ENCODE results near the gene PNMT.

PNMT gene

DNA sequence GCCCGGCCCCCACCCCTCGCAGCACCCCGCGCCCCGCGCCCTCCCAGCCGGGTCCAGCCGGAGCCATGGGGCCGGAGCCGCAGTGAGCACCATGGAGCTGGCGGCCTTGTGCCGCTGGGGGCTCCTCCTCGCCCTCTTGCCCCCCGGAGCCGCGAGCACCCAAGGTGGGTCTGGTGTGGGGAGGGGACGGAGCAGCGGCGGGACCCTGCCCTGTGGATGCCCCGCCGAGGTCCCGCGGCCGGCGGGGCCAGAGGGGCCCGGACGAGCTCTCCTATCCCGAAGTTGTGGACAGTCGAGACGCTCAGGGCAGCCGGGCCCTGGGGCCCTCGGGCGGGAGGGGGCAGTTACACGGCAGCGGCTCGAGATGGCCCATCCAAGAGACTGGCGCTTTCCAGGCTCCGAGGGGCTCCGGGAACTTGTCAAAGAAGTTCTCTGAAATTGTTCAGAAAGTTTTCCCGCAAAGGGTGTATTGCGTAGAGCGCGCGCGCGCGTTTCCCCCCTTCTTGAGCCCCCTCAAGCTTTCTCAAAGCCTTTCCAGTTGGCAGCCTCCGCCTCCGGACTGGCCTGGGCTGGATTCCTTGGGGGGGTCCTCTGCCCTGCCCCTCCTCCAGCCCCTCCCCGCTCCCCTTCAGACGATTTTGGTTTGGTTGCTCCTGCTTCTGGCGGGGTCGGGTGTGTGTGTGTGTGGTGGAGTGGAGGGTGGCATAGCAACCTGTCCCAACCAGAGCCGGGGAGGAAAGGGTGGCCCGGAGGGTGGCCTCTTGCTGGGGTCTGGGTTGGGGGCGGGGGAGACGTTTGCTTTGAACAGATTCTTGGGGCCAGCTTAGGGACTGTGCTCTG, 32.1 kb downstream of the PNMT start:
- H3K36me3 ChIP-seq (ENCODE audit: control insufficient read depth, insufficient read depth, low read length), result no peaks in the 10 kb centered on the region

GRCh38 chr17:39701012-39701783, 32.9 kb downstream of the PNMT start:
- H3K4ac ChIP-seq (ENCODE audit: low read depth, low read length), result no peak overlapping the region

More for the DNA sequence above, 32.1 kb downstream of the PNMT start:
- Histone ChIP-seq H3K4me1 (ENCODE audit: control insufficient read depth, low read depth, low read length) (peaks cover 18% of the 10 kb centered on the region), H3K56ac (ENCODE audit: low read length) (peak overlapping the region; percentile 90), H3K4ac (ENCODE audit: low read depth, low read length) (peak overlapping the region; percentile 93), H3K79me1 (ENCODE audit: low read length) (peaks cover 7% of the 10 kb centered on the region), H3K9ac (ENCODE audit: low read length) (peak overlapping the region; percentile 85), H3K79me2 (ENCODE audit: control insufficient read depth, insufficient read depth, low read length) (peaks cover 47% of the 10 kb centered on the region), H2BK15ac (replicated peaks; ENCODE audit: low read depth) (no peak overlapping the region), H3K4me3 (ENCODE audit: low read length) (peak overlapping the region; percentile 70), H4K8ac (ENCODE audit: low read depth, low read length) (peak overlapping the region; percentile 70), H4K5ac (ENCODE audit: low read length) (no peak overlapping the region), H2AK5ac (ENCODE audit: low read length) (no peak overlapping the region), H3K23ac (ENCODE audit: low read length) (no peak overlapping the region), H3K4me2 (ENCODE audit: low read length) (peak overlapping the region; percentile 84), H3K27ac (ENCODE audit: low read depth, low read length) (peak overlapping the region; percentile 16), H2BK120ac (ENCODE audit: low read depth, low read length) (no peak overlapping the region), H2BK5ac (ENCODE audit: low read length) (peak overlapping the region; percentile 64), H3K27me3 (ENCODE audit: insufficient read depth, low read length, poor library complexity) (no peaks in the 10 kb centered on the region), H3K18ac (ENCODE audit: low read length) (peak overlapping the region; percentile 63)
- DNase-seq, result peak; percentile 65
- WGBS (ENCODE audit: extremely low coverage, insufficient coverage, low lambda C conversion rate), result no CpG with 5 or more reads among the region's 57 CpGs

DNA sequence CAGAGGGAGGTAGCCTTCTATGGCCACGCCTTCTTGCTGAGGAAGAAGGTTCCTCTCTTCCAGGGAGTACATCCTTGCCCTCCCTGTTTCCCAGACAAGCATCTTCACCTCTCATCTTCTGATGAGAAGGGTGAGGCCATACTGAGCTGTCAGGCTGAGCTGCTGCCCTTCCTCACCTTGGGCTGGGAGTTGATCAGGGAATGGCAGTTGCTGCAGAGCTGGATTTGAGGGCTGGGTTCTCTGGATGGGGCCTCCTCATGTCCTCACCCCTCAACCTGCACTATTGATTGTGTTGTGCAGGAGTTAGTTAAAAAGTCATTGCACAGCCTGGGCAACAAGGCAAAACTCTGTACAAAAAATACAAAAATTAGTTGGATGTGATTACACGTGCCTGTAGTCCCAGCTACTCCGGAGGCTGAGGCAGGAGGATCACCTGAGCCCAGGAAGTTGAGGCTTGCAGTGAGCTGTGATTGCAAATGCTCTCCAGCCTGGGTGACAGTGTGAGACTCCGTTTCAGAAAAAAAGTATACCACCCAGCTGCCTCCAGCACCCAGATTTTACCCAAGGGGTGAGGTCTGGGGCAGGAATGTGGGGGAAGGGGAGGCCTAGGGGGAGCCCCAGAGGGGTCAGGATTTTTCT, 33.6 kb downstream of the PNMT start:
- no peaks in the 10 kb centered on the region for H3K36me3 ChIP-seq (ENCODE audit: control insufficient read depth, insufficient read depth, low read length)
- peaks cover 12% of the 10 kb centered on the region for H3K4me1 ChIP-seq (ENCODE audit: control insufficient read depth, low read depth, low read length)
- no peak overlapping the region for H3K4me3 ChIP-seq (ENCODE audit: low read length)
- no peak overlapping the region for H3K27ac ChIP-seq (ENCODE audit: low read depth, low read length)
- no peak overlapping the region for H2AK5ac ChIP-seq (ENCODE audit: low read length)
- H3K4me2 ChIP-seq (ENCODE audit: low read length), result peak overlapping the region; percentile 84
- no peak overlapping the region for H4K8ac ChIP-seq (ENCODE audit: low read depth, low read length)
- no peak overlapping the region for H4K5ac ChIP-seq (ENCODE audit: low read length)
- peak overlapping the region; percentile 85 for H3K9ac ChIP-seq (ENCODE audit: low read length)
- no peak overlapping the region for H2BK120ac ChIP-seq (ENCODE audit: low read depth, low read length)
- H3K79me1 ChIP-seq (ENCODE audit: low read length), result peaks cover 11% of the 10 kb centered on the region
- no peak overlapping the region for H3K23ac ChIP-seq (ENCODE audit: low read length)
- no peak overlapping the region for H2BK15ac ChIP-seq (replicated peaks; ENCODE audit: low read depth)
- WGBS (ENCODE audit: extremely low coverage, insufficient coverage, low lambda C conversion rate), result no CpG with 5 or more reads among the region's 4 CpGs
- H3K4ac ChIP-seq (ENCODE audit: low read depth, low read length), result no peak overlapping the region
- H3K56ac ChIP-seq (ENCODE audit: low read length), result peak overlapping the region; percentile 90
- DNase-seq, result no peak
- no peaks in the 10 kb centered on the region for H3K27me3 ChIP-seq (ENCODE audit: insufficient read depth, low read length, poor library complexity)
- no peak overlapping the region for H2BK5ac ChIP-seq (ENCODE audit: low read length)
- peaks cover 57% of the 10 kb centered on the region for H3K79me2 ChIP-seq (ENCODE audit: control insufficient read depth, insufficient read depth, low read length)
- H3K18ac ChIP-seq (ENCODE audit: low read length), result no peak overlapping the region

More at GRCh38 chr17:39701012-39701783, 32.9 kb downstream of the PNMT start:
- Histone ChIP-seq H3K18ac (ENCODE audit: low read length) (no peak overlapping the region), H2BK120ac (ENCODE audit: low read depth, low read length) (no peak overlapping the region), H2BK5ac (ENCODE audit: low read length) (no peak overlapping the region), H3K9ac (ENCODE audit: low read length) (peak overlapping the region; percentile 85), H3K4me1 (ENCODE audit: control insufficient read depth, low read depth, low read length) (peaks cover 12% of the 10 kb centered on the region), H3K36me3 (ENCODE audit: control insufficient read depth, insufficient read depth, low read length) (no peaks in the 10 kb centered on the region), H3K79me1 (ENCODE audit: low read length) (peaks cover 10% of the 10 kb centered on the region), H3K4me3 (ENCODE audit: low read length) (peak overlapping the region; percentile 70), H4K8ac (ENCODE audit: low read depth, low read length) (no peak overlapping the region), H3K56ac (ENCODE audit: low read length) (peak overlapping the region; percentile 90), H2BK15ac (replicated peaks; ENCODE audit: low read depth) (no peak overlapping the region), H2AK5ac (ENCODE audit: low read length) (peak overlapping the region; percentile 23), H3K79me2 (ENCODE audit: control insufficient read depth, insufficient read depth, low read length) (peaks cover 54% of the 10 kb centered on the region), H4K5ac (ENCODE audit: low read length) (no peak overlapping the region), H3K27ac (ENCODE audit: low read depth, low read length) (no peak overlapping the region), H3K27me3 (ENCODE audit: insufficient read depth, low read length, poor library complexity) (no peaks in the 10 kb centered on the region), H3K23ac (ENCODE audit: low read length) (no peak overlapping the region), H3K4me2 (ENCODE audit: low read length) (peak overlapping the region; percentile 84)
- peak; percentile 38 for DNase-seq
- WGBS (ENCODE audit: extremely low coverage, insufficient coverage, low lambda C conversion rate), result no CpG with 5 or more reads among the region's 10 CpGs

GRCh38 chr17:39702901-39703893, 34.9 kb downstream of the PNMT start:
- no peak overlapping the region for H3K23ac ChIP-seq (ENCODE audit: low read length)
- peaks cover 12% of the 10 kb centered on the region for H3K4me1 ChIP-seq (ENCODE audit: control insufficient read depth, low read depth, low read length)
- H3K4me3 ChIP-seq (ENCODE audit: low read length), result no peak overlapping the region
- no peak overlapping the region for H2BK15ac ChIP-seq (replicated peaks; ENCODE audit: low read depth)
- no peaks in the 10 kb centered on the region for H3K27me3 ChIP-seq (ENCODE audit: insufficient read depth, low read length, poor library complexity)
- no peak overlapping the region for H3K27ac ChIP-seq (ENCODE audit: low read depth, low read length)
- H3K18ac ChIP-seq (ENCODE audit: low read length), result no peak overlapping the region
- H3K79me1 ChIP-seq (ENCODE audit: low read length), result peaks cover 12% of the 10 kb centered on the region
- peaks cover 57% of the 10 kb centered on the region for H3K79me2 ChIP-seq (ENCODE audit: control insufficient read depth, insufficient read depth, low read length)
- H3K9ac ChIP-seq (ENCODE audit: low read length), result no peak overlapping the region
- no peak overlapping the region for H2AK5ac ChIP-seq (ENCODE audit: low read length)
- no peak overlapping the region for H2BK5ac ChIP-seq (ENCODE audit: low read length)
- no peak overlapping the region for H2BK120ac ChIP-seq (ENCODE audit: low read depth, low read length)
- H3K4ac ChIP-seq (ENCODE audit: low read depth, low read length), result no peak overlapping the region
- WGBS (ENCODE audit: extremely low coverage, insufficient coverage, low lambda C conversion rate), result no CpG with 5 or more reads among the region's 12 CpGs
- peaks cover 2% of the 10 kb centered on the region for H3K36me3 ChIP-seq (ENCODE audit: control insufficient read depth, insufficient read depth, low read length)
- H3K4me2 ChIP-seq (ENCODE audit: low read length), result no peak overlapping the region
- no peak overlapping the region for H4K8ac ChIP-seq (ENCODE audit: low read depth, low read length)
- no peak for DNase-seq
- no peak overlapping the region for H3K56ac ChIP-seq (ENCODE audit: low read length)
- H4K5ac ChIP-seq (ENCODE audit: low read length), result no peak overlapping the region

GRCh38 chr17:39703913-39704312, 35.7 kb downstream of the PNMT start:
- WGBS (ENCODE audit: extremely low coverage, insufficient coverage, low lambda C conversion rate), result no CpG with 5 or more reads among the region's 5 CpGs
- Histone ChIP-seq H3K18ac (ENCODE audit: low read length) (no peak overlapping the region), H3K4me1 (ENCODE audit: control insufficient read depth, low read depth, low read length) (peaks cover 12% of the 10 kb centered on the region), H3K27me3 (ENCODE audit: insufficient read depth, low read length, poor library complexity) (no peaks in the 10 kb centered on the region), H2AK5ac (ENCODE audit: low read length) (no peak overlapping the region), H2BK5ac (ENCODE audit: low read length) (no peak overlapping the region), H4K8ac (ENCODE audit: low read depth, low read length) (no peak overlapping the region), H3K27ac (ENCODE audit: low read depth, low read length) (no peak overlapping the region), H3K56ac (ENCODE audit: low read length) (no peak overlapping the region), H3K4me2 (ENCODE audit: low read length) (no peak overlapping the region), H3K9ac (ENCODE audit: low read length) (no peak overlapping the region), H3K79me1 (ENCODE audit: low read length) (peaks cover 12% of the 10 kb centered on the region), H3K4me3 (ENCODE audit: low read length) (no peak overlapping the region), H3K4ac (ENCODE audit: low read depth, low read length) (no peak overlapping the region), H2BK15ac (replicated peaks; ENCODE audit: low read depth) (no peak overlapping the region), H4K5ac (ENCODE audit: low read length) (no peak overlapping the region), H2BK120ac (ENCODE audit: low read depth, low read length) (no peak overlapping the region), H3K36me3 (ENCODE audit: control insufficient read depth, insufficient read depth, low read length) (peaks cover 6% of the 10 kb centered on the region), H3K23ac (ENCODE audit: low read length) (no peak overlapping the region), H3K79me2 (ENCODE audit: control insufficient read depth, insufficient read depth, low read length) (peaks cover 57% of the 10 kb centered on the region)
- no peak for DNase-seq
